Stimulated activated CD4-positive, alpha-beta T cell treated with anti-CD3 and anti-CD28 coated beads, Interleukin-1b, Interleukin-23, amount 100 ng/mL, for 48 hours (primary cell): ENCODE measurements around the gene FILIP1.
A peak's percentile ranks its signal among the peaks of the same experiment; 100 is the strongest.

Source experiments
- DNase-seq: peaks from one replicate; pipeline ENCODE4 v3.0.0-alpha.2; 2020

Gene FILIP1

DNA sequence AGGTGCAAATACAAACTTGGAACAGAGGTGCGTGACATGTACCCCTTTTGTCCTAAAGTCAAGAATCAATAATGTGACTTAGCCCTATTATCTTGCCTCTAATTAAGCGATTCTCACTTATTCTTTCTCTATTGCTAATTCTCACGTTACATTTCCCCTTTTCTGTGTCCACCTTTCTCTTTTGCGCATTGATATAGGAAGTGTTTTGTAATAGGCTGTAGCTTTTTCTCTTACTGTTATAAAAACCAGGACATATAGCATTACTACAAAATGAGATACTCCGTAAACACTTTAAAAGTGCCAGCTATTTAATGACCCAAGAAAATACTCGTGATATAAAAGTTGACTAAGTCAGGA is 208.3 kb downstream of the FILIP1 start:
- no peak for DNase-seq

- DNase-seq: peak; percentile 97
Measured at GRCh38 chr6:75284632-75285282, 208.8 kb downstream of the FILIP1 start, which contains the start of gene TMEM30A. TSS of gene TMEM30A (minus strand) at chr6:75284792. CDS start at chr6:75284638, 154 bp downstream.

GRCh38 chr6:75283907-75284631 is 209.5 kb downstream of the FILIP1 start:
- no peak for DNase-seq

DNA sequence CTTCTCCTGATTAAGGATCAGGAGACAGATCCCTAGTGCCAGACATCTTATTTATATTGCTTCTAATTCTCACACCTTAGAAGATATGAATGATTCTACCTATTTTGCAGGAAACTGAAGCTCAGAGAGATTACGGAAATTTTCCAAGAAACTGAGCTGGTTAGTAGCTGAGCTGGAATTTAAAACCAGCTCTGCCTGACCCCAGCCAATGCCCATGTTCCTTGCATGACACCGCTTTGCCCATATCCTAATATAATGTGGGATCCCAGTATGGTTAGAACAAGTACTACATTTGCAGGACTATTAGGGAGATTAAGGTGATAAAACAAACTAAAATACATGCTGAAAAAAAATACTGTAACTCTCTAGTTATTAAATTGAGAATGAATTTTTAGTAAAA is 210.9 kb downstream of the FILIP1 start:
- no peak for DNase-seq

GRCh38 chr6:75281653-75282052 is 211.9 kb downstream of the FILIP1 start:
- no peak for DNase-seq

DNA sequence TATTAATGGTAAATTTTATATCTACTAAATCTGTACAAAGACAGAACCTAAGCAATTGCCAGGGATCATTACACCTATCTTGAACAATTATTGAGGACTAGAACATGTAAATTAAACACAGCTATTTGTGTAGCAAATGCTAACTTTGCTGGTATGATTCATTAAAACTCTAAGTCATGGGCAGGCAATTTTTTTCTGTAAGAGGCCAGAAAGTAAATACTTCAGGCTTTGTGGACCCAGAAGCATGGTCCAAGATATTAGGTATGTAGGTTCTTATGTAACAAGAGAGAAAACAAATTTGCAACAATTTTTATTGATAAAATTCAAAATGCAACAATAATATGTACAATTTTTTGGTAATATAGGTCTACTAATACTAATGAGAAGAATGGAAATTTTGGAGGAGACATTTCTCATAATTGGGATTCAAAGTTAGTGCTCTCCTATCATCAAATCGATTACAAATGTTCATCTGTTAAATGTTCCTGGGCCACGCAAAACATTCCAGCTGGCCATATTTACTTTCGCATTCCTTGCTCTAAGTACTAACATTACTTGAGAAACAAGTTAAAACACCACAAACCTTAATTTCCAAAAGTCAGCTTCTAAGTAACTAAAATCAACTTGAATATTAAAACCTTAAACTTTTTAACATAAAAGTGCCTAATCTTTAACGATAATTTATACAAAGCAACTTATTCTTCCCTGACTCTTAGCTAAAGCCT is 213.3 kb downstream of the FILIP1 start:
- no peak for DNase-seq

GRCh38 chr6:75279418-75279817 is 214.2 kb downstream of the FILIP1 start:
- DNase-seq: no peak

- DNase-seq: no peak
Measured at GRCh38 chr6:75278474-75279077, 215.0 kb downstream of the FILIP1 start.

- DNase-seq: no peak
Measured at GRCh38 chr6:75275067-75275466, 218.5 kb downstream of the FILIP1 start.

GRCh38 chr6:75273009-75273408 is 220.6 kb downstream of the FILIP1 start:
- no peak for DNase-seq

- no peak for DNase-seq
Measured at GRCh38 chr6:75272145-75272840, 221.3 kb downstream of the FILIP1 start.

DNA sequence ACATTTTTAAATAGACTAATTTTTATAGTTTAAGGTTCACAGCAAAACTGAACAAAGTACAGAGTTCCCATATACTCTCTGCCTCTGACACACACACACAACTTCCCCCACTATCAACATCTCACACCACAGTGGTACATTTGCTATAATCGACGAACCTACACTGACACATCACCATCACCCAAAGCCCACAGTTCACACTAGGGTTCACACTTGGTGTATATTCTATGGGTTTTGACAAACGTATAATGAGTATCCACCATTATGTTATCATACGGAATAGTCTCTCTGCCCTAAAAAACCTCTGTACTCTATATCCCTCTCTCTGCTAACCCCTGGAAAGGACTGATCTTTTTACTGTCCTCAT is 224.6 kb downstream of the FILIP1 start:
- DNase-seq: no peak

DNA sequence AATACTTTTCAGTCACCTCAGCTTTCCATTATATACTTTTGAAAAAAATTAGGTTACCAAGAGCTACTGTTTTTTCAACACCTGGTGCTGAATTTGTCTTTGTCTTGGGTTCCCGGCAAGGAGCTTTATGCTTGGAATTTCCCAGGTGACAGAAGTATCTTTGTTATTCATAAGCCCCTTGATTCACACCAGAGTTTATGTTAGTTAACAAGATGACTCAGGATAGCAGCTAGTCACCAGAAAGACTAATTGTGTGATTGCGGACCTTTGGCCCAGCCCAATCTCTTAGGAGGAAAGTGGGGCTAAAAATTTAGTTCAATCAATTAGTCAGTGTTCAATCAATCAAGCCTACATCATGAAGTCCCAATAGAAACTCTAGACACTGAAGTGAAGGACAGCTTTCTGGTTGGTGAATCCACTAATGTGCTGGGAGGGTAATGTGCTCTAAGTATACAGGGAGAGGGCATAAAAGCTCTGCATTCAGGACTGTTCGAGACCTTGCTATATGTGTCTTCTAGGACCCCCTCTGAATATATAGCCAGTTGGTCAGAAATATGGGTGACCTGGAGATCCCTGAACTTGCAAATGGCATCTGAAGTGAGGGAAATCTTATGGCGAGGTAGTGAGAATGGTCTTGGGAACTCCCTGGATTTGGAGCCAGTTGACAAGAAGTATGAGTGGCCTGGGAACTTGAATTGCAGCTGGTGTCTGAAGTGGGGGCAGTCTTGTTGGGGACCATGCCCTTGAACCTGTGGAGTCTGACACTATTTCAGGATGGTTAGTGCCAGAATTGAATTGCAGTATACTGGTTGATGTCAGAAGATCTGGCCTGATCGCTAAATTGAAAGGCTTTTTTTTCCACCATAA is 225.2 kb downstream of the FILIP1 start:
- DNase-seq: no peak

DNA sequence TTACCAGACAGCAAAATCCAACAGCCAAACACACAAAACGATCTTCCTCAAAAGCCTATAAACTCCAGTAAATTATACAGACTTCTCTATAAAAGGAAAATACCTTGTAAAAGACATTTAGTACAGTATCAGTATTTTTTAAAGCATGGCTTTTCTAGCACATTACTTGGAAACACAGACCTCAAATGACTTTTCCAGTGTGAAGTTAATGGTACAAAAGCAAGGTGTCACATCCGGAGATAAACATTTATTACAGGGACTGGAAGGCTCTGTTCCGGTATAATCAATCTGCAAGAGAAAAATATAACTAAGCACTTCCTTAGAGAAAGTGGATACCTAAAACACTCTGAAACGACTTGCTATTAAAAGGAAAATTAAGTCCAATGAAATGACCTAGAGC is 226.1 kb downstream of the FILIP1 start:
- DNase-seq: no peak

GRCh38 chr6:75266716-75267291 is 226.8 kb downstream of the FILIP1 start:
- no peak for DNase-seq

DNA sequence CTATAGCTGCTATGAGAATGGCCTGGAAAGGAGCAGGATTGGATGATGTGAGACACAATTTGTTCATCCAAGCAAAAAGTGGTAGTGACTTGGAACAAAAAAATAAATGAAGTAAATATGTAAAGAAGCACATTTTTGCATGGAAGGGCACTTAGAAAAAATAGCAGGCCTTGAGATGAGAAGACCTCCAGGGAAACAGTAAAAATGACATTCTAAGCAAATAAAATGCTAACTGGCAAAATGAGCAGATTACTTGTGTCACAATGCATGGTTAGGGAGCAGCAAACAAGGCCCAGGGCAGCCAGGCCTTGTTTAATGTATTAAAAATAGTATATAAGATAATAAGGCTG is 230.2 kb downstream of the FILIP1 start:
- DNase-seq: no peak

DNA sequence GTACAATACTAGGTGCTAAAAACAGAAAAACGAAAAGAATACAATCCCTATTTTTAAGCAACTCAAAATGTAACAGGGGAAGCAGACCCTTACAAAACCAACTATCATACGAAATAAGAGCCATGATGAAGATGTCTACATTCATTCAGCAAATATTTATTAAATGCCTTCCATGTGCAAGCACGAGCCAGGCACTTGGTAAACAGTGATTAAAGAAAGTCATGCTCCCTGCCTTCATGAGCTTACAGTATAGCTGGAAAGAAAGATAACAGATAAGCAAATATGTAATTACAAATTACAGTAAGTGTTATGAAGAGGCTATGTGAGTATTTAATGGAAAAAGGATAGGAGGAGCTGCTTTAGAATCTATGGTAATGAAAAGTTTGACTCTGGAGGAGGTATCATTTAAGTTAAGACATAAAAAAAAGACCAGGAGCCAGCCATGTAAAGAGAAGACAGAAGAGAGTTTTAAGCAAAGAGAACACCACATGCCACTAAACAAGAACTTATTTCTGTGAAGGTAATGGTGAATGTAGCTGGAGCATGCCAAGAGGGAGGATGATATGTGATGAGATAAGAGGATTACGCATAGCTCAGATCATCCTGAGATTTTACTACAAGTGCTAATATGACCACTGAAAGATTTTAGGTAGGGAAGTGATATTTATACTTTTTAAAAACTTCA is 230.7 kb downstream of the FILIP1 start:
- DNase-seq: no peak

DNA sequence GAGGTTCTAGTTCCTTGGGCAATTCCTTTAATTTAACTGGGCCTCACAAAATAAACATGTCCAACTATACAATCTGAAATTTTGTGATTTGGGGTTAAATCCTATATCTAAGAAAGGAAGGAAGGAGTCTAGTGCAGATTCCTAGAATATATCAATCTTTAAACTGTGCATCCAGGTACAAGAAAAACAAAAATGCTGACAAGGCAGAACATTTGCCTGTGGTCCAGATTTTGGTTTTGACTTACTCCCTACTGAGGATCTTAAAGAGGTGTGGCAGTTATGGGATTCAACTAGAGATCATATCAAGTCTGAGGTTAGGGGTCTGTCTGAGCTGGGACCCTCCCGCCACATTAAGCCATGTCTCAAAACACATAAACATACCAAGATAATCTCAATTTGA is 232.3 kb downstream of the FILIP1 start:
- no peak for DNase-seq

DNA sequence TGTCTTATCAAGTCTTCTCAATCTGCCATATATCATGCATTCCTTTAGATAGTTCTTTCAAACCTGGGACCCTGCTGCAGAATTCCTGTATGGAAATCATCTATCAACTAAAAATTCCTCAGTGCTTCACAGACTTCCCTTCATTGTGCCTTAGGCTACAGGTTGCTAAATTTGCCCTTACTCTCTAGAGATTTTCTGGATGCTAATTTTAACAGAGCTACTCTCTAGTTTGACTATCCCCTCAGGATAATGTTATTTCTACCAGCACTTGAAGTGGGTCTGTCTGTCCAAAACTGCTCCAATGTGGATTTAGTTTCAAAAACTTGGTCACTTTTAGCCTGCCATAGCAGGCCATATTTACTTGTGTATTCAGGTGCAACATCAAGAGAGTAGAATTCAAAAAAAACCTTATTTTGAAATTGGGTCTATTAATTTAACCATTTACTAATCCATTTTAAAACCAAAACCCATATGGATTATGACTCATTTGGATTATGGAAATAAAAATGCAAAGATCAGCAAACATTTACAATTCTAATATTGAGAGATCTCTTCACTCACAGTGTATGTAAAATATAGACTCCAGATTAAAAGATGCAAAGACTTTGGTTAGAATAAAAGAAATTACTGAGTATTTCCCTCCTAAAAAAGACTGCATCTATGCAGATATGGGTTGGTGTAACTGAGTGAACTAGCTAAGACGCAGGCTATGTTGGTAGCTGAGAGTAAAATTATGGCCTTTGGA is 236.1 kb downstream of the FILIP1 start:
- DNase-seq: no peak

GRCh38 chr6:75250552-75250951 is 243.0 kb downstream of the FILIP1 start:
- DNase-seq: no peak
